ENCODE results near the gene CLEC1A.

- no peak for TF ChIP-seq POLR2A (IDR thresholded peaks at IDR 0.05)
- TF ChIP-seq CTCF (IDR thresholded peaks at IDR 0.05), result no peak
Observed at GRCh38 chr12:10068644-10069043, 30.1 kb downstream of the CLEC1A start.

Measured in adrenal gland (tissue), 5 donors.